Measurements from ENCODE around the gene ATXN1. TPM values are rescaled to one million over a fixed set of nuclear protein-coding genes. Genes with fewer than 3 reads are reported as not detected.

ATXN1 gene
- total RNA-seq, 1 donor from 2014 or later = 3.9 TPM

DNA sequence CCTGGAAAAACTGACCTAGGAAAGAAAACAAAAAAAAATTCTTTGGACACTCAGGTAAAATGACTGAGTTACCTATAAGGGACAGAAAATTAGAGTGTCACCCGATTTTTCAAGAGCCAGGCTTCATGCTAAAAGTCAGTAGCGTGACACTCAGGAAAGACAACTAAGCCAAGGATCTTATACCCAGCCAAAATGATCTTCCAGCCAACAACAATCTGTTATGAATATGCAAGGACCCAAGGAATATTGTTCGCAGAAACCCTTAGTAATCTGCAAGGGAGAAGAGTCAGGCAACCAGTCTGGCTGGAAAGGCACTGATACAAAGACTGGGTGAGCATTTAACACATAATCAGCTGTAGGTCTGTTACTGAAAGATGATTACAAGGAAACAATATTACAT lies 319.2 kb downstream of the ATXN1 start:
- no peaks in the 10 kb centered on the region for H3K27me3 Mint-ChIP-seq (ENCODE audit: low read depth)
- H3K27ac Mint-ChIP-seq (ENCODE audit: unreplicated experiment) = no peak overlapping the region
- H3K4me3 Mint-ChIP-seq = no peak overlapping the region
- no peaks in the 10 kb centered on the region for H3K4me1 Mint-ChIP-seq
- no peak for TF ChIP-seq CTCF (conservative IDR thresholded peaks at IDR 0.05)
- DNase-seq (ENCODE audit: low read depth, low spot score) = no peak
- peaks cover 3% of the 10 kb centered on the region for H3K9me3 Mint-ChIP-seq
- no peaks in the 10 kb centered on the region for H3K36me3 Mint-ChIP-seq (ENCODE audit: low read depth)

DNA sequence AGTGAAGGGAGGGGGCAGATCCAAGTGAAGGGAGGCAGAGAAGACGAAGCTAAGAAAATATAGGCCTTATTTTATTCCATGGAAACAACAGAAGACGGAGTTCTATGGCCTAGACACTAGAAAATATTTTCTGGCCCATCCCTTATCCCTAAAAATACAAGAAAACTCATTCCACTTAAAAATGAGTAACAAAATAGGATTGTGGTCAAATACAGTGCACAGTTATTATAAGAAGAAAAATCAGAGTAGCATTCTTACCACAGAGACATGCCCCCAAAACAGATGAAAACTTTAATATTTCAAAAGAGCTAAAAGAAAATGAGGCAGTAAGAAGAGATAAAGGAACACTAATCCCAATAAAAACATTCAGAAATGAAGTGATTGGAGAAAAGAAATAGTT lies 320.0 kb downstream of the ATXN1 start:
- H3K9me3 Mint-ChIP-seq = peaks cover 3% of the 10 kb centered on the region
- no peaks in the 10 kb centered on the region for H3K27me3 Mint-ChIP-seq (ENCODE audit: low read depth)
- no peak for DNase-seq (ENCODE audit: low read depth, low spot score)
- no peak overlapping the region for H3K27ac Mint-ChIP-seq (ENCODE audit: unreplicated experiment)
- no peak overlapping the region for H3K4me3 Mint-ChIP-seq
- H3K36me3 Mint-ChIP-seq (ENCODE audit: low read depth) = no peaks in the 10 kb centered on the region
- TF ChIP-seq CTCF (conservative IDR thresholded peaks at IDR 0.05) = no peak
- no peaks in the 10 kb centered on the region for H3K4me1 Mint-ChIP-seq

DNA sequence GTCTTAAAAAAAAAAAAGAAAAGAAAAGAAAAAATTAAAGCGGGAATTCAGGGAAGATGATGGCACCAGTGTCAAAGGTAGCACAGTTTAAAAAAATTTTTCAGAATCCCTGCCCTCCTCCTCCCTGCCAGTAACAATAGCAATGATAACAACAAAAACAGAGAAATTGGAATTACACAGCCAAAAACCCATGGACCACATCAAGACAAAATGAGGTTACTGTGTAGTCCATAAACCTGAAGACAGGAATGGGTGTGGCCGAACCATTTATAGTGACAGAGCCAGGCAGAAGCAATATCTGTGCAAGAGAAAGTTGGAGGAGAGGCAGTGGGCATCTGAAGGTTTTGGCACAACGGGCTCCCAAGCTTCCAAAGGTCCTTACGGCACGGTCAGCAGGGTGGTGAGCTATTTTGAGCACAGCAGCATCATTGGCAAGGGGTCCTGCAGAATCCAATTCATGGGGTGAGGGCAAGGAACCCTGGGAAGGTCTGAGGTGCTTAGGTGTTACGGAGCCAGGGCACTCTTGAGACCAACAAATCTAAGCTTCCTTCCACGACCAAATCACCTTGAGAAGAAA lies 320.5 kb downstream of the ATXN1 start:
- TF ChIP-seq CTCF (conservative IDR thresholded peaks at IDR 0.05) = no peak
- Mint-ChIP-seq H3K36me3 (ENCODE audit: low read depth) (no peaks in the 10 kb centered on the region), H3K4me1 (no peaks in the 10 kb centered on the region)

GRCh38 chr6:16438718-16439591 lies 322.3 kb downstream of the ATXN1 start:
- Mint-ChIP-seq H3K4me3 (no peak overlapping the region), H3K9me3 (no peaks in the 10 kb centered on the region), H3K27ac (ENCODE audit: unreplicated experiment) (no peak overlapping the region), H3K27me3 (ENCODE audit: low read depth) (no peaks in the 10 kb centered on the region), H3K4me1 (no peaks in the 10 kb centered on the region), H3K36me3 (ENCODE audit: low read depth) (no peaks in the 10 kb centered on the region)
- DNase-seq (ENCODE audit: low read depth, low spot score) = no peak
- no peak for TF ChIP-seq CTCF (conservative IDR thresholded peaks at IDR 0.05)

More for the DNA sequence above, 320.5 kb downstream of the ATXN1 start:
- Mint-ChIP-seq H3K27ac (ENCODE audit: unreplicated experiment) (no peak overlapping the region), H3K4me3 (no peak overlapping the region), H3K9me3 (peaks cover 3% of the 10 kb centered on the region), H3K27me3 (ENCODE audit: low read depth) (no peaks in the 10 kb centered on the region)
- no peak for DNase-seq (ENCODE audit: low read depth, low spot score)

- H3K27ac Mint-ChIP-seq (ENCODE audit: unreplicated experiment) = no peak overlapping the region
- no peak for DNase-seq (ENCODE audit: low read depth, low spot score)
- no peaks in the 10 kb centered on the region for H3K4me1 Mint-ChIP-seq
- H3K4me3 Mint-ChIP-seq = no peak overlapping the region
- TF ChIP-seq CTCF (conservative IDR thresholded peaks at IDR 0.05) = no peak
- H3K9me3 Mint-ChIP-seq = no peaks in the 10 kb centered on the region
- H3K36me3 Mint-ChIP-seq (ENCODE audit: low read depth) = no peaks in the 10 kb centered on the region
- H3K27me3 Mint-ChIP-seq (ENCODE audit: low read depth) = no peaks in the 10 kb centered on the region
These were observed 323.3 kb downstream of the ATXN1 start for GRCh38 chr6:16437984-16438383.
